Activated CD4-positive, alpha-beta T cell treated with anti-CD3 and anti-CD28 coated beads, Interleukin-2, amount 50 U/mL, for 4 hours (primary cell): ENCODE measurements around the gene TPP2.

Experiments
- DNase-seq, 2 experiments: peaks; one replicate each; pipeline ENCODE4 v3.0.0-alpha.2; 2020

Gene TPP2

DNA sequence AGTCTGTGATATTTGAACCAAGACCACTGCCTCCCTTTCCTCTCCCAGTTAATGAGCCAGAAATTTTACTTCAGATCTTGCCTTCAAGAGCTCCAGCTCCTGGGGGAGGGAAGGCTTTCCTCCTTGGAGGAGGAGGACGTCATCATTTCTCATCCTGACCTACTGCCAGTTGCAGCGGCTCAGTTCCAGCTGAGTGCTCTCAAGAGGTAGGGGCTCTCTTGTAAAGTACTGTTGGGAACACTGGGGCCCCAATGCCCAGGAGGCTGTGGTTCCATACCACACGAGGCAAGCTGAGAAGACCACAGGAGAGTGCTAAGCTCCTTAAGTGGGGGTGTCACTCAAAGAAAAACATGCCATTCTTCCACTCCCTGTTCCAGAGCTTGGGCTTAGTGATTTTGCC lies 61.9 kb downstream of the TPP2 start:
- no peak for DNase-seq

DNA sequence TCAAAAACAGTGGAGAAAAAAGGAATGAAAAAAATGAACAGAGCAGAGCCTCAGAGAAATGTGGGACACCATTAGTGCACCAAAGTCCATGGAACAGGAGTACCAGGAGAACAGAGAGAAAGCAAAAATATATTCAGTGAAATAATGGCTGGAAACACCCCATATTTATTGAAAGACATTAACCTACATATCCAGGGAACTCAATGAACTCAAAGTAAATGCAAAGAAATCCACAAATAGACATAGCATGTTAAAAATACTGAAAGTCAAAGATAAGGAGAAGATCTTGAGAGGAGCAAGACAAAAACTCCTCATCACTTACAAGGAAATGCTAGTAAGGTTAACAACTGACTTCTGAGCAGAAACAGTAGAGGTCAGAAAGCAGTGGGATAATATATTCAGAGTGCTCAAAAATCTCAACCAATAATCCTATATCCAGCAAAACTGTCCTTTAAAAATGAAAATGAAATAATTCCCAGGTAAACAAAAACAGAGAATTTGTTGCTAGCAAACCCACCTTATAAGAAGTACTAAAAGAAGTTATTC lies 62.5 kb downstream of the TPP2 start:
- DNase-seq = no peak

DNA sequence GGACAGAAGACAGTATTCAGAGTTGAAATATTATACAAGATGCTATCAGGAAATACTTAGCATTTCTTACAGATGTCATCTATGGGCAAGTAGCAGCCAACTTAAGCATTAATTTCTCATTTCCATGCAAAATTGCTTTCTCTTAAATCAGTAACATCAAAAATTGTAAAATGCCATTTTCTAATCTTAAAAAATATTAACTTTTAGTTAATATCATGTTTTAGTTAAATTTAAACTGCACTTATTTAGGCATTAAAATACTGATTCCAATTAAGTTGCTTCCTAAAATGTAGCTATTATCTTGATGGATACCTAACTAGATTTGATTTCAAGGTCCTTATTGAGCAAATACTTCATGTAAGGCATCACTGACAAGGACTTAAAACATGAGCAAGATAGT lies 70.2 kb downstream of the TPP2 start:
- no peak for DNase-seq

DNA sequence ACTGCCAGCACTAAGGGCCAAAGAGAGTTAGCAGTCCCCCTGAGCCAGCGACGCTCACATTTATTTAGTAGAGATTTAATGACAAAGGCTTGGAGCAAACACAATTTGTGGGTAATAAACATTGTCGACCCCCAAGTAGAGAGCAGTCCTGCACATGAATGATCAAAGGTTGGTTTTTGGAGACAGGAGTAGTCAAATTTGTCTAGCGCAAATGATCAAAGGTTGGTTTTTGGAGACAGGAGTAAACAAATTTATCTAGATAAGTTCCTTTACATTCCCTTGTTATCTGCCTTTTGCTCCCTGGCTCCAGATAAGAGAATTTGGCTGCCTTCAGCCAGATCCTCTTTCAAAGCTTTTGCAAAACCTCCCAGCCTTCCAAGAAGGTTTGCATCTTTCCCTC lies 71.1 kb downstream of the TPP2 start:
- no peak for DNase-seq

DNA sequence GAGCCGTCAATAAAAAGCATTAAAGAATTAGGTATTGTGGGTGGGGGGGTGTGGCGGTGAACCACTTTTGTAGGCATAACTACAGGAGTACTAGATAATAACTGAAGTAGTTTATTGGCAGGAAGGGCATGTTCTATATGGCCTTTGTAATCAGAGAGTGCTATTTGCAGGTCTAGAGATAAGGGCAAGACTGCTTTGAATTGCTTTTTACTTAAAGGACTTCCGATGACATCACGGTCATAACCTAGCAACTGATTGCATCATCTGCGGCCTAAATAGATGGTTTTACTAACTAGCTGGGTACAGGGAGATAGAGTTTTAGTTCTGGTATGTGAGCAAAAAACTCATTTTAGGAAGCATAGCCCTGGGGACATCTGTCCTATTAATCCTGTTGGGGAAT lies 73.3 kb downstream of the TPP2 start:
- DNase-seq = no peak

DNA sequence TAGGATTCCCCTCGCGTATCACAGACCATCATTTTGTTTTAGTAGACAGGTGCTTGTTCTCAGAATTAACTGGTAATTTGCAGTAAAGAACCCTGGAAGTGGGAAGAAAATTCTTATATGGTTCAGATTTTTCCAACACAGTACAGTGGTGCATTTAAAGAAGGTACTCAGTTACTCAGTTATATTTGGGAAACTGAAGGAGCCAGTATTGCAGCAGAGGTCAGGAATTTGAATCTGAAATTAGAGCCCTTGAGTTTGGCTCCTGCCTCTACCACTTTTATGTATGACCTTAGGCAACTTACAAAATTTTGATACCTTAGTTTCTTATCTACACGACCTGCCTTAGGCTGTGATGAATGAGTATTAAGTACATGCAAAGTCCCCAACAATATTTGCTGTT lies 78.3 kb downstream of the TPP2 start:
- DNase-seq = no peak

DNA sequence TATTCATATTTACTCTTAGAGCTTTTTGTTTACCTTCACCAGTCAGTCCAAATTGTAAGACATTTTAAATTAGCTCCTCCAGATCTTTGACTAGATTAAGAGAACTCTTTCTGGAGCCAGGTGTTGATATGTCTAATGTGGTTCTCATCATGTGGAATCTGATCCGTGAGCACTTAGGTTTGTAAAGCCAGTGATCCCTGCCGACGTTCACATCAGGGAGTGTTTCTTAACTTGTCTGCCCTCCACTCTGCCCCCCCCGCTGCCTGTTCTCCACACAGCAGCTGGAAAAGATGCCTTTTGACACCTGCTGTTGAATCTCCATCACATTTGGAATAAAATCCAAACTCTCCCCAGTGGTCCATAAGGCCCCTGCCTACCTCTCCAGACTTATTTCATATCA lies 80.3 kb downstream of the TPP2 start:
- DNase-seq = no peak

DNA sequence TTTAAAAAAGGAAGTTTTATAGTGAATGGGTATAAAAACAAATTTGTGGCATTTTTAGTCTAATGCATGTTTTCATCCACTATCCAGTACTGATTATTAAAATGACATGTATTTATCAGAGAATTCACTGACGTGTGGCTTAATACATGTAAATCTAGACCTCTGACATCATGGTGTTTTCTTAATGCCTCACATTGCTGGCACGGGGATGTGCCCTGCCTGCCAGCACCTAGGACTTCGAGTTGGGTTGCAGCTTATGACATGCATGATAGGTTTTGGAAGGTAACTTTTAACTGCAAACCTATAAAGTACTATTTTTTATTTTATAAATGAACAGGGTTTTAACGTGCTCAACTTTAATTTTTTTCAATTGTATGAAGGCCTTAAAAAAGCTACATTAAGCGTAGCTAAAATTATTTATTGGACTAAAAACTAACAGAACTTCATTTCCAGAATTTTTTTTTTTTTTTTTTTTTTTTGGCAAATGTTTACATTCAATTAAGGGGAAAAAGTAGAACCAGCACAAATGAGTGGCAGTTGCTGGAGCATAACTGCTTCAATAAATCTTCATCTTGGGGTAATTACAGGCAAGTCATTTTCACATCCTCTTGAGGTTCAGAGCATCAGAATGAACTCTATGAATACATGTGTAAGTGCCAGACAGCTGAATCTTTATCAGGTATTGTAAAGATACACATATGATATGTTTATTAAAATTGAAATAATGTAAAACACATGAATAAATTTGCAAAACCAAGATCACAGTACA lies 81.7 kb downstream of the TPP2 start:
- no peak for DNase-seq

DNA sequence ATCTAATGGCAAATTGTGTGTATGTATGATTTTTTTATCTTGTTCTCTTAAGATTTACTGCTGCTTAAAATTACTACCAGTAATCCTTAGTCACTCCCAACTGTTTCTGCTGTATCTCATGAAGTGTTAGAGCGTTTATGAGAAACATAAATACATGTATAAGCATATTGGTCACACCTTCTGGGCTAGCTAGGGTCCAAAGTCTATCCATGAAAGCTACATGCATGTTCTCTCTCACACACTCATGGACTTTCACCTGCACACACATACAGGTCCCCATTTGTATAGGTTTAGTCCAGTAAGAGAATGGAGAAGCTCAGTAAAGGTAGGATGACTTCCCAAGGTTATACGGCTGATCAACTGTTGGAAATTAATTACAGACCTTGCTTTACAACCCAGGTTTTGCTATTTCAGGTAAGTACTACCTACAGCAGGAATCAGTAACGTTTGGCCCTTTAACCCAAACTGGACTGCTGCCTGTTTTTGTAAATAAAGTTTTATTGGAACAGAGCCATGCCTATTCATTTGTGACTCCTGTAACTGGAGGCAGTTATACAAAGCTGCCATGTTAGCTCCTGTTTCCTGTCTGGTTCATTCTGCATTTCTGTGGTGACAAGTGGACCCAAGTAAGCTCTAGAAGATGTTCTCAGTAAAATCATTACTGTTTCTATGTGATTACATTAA lies 82.8 kb downstream of the TPP2 start:
- no peak for DNase-seq

DNA sequence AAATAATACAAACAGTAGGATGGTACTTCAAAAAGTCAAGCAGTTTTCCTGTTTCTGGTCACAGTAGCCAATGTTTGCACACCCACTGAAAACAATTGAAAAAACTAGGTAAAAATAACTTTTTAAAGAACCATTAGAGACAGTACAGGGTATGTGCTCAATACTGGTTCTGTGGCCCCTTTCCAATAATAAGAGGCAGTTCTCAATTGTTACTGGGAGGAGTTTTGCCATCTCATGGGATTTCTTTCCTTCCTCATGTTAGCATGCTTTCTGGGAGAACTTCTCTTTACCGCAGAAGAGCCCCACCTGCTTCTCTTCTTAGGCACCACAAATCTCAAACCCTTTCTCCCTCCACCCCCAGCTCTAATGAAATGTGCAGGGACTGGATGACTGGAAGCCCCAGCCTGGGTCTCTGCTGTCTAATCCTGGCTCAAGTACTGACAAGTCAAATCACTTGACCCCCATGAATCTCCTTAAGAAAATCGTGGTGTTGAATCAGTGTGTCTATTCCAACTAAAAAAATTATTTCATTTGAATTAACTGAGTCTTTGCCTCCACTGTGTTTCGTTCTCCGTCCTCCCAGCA lies 83.4 kb downstream of the TPP2 start:
- DNase-seq = no peak

DNA sequence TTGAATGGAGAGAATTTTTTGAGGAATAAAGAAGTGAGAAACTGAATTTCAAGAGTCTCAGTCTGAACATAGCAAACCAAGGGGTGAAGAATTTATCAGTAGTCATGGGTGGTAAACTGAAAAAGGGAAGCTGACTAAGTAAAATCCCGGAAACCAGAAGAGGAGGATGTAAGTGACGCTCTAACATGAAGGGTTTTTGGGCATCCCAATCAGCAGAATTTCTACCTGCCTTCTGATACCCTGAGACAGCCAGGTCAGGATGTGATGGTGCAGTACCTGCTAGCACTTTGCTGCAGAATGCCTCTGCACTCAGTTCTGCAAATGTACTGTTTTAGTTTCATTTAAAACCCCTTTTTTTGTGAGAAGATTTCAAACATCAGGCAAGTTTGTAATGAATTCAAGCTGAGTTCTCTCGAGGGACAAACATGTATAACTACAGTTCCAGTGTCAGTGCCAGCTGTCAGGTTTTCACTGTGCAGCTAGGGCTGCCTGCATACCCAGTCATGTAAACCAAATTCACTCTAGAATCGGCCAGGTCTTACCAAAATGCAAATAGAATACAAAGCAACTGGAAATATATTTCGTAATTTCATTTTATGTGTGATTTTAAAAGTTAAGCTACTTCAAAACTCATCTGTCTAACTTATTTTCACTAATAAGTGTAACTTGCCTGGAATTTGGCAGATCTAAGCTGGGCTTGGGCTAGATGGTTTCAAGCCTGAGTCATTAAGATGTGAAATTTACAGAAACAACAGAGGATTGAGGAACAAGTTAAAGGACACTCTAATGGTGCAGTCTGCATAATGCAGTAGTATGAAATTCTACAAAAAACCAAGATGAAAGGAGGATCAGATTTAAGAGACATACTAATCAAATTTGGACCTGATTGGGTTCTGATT lies 84.3 kb downstream of the TPP2 start:
- DNase-seq = no peak

DNA sequence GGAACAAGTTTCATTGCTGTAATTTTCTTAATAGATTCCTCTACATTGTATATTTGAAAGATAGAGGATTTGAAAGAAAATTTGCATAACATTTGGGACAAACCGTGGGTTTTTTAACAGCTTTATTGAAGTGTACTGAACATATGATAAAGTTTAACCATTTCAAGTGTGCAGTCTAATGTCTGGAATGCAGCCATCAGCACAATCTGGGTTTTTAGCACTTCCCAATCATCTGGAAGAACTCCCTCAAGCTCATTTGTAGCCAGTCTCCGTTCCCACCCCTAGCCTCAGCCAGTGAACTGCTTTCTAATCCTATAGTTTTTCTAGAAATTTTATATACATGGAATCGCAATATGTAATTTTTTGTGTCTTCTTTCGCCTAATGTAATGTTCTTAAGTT lies 85.4 kb downstream of the TPP2 start:
- DNase-seq = no peak

DNA sequence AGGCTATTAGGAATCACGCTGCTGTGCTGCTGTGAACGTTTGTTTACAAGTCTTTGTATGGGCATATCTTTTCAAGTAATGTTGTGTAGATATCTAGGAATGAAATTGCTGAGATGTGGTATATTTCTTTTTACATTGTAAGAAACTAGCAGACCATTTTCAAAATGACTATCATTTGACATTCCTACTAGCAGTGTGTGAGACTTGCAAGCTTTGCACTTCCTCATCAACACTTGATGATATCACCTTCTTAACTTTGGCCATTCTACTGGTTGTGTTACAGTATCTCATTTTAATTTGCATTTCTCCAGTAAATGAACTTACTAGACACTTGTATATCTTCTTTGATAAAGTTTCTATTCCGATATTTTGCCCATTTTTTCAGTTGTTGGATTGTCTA lies 85.9 kb downstream of the TPP2 start:
- DNase-seq = no peak

DNA sequence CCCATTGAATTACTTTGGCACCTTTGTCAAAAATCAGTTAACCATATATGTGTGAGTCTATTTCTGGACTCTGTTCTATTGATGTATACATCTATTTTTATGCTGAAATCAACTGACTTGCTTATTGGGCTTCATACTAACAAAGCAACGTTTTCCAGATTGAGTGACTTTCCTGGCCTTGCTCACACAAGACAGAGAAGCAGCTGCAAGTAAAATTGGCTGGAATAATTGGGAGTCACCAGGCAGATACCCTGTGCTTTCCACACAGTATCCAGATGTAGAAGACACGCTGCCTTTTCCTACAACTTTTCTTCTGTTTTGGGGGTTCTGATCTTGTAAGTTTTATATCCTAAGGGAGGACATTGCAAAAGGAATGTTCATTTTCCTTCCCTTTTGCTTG lies 86.9 kb downstream of the TPP2 start:
- DNase-seq = no peak

DNA sequence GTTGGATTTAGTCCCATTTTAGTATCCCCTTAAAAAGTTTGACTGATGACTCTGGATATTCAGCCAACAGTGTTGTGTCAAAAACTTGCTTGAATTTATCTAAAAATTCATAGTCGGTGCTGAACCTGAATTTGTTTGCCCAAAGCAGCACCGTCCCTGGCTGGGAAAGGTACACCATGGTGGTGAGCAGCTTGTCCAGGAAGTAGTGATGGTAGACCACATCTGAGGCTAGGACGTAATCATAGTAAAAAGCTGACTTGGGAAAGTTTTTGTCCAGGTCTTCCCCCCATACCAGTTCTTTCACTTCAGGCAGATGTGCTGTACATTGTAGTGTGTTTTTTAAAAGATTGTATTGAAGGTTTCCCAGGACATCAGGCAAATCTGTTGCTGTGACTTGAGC lies 89.2 kb downstream of the TPP2 start:
- DNase-seq = no peak

DNA sequence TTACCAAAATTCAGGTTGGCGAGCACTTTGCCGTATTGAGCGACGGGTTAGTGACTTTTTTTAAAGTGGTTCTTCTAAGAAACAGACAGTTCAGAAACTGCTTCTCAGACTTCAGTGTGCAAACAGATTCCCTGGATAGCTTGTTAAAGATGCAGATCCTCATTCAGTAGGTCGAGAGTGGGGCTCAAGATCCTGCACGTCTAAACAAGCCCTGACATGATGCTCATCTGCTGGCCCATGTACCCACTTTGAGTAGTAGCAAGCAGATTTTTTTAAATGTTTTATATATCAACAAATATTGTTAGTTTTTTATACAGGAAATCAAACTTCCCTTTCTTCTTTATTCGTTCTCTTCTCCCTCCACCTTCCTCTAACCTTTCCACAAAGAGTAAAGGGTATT lies 90.7 kb downstream of the TPP2 start:
- DNase-seq = no peak

DNA sequence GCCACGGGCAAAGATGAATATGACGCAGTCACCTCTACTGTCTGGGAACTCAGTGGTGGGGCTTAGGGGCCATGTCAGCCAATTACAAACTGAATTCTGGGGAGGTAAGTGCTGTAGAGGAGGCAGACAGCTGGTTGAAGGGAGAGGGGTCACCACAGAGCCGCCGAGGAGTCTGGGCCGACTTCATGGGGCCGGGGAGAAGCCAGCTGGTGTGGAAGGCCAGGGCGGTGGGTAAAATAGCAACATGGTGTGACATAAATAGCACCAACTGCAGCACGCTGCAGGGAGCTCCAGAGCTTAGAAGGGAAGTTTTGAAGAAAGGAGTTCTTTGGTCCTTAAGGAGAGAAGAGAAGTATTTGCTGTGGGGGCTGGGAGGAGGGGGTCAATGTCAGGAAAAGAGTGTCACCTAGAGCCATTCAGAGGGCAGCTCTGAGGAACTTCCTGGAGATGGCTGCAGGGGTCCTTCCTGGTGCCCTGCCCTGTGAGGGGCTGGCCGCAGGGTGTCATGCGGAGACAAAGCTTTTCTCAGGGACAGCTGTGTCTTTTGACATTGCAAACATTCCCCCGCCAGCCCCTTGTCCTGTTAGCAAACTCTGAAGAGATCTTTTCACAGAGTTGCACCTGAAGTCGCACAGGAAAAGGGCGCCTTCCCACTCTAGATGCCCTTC lies 91.7 kb downstream of the TPP2 start:
- DNase-seq = no peak

DNA sequence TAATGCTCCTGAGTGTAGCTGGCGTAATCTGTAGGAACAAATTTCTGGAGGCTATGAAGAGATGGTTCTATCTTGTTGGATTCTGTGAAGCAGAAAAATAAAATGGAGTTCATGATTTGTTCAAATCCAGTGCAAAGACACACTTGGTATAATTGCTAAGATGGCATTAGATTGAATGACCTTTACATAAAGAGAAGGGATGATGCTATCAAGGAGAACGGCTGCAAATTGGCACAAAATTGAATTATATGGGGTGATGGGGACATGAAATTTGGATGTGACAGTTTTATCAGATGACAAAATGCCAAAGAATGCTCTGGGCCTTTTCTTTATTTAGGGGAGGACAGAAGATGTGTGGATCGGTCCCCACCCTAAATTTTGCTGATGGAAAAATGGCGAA lies 94.1 kb downstream of the TPP2 start:
- no peak for DNase-seq

DNA sequence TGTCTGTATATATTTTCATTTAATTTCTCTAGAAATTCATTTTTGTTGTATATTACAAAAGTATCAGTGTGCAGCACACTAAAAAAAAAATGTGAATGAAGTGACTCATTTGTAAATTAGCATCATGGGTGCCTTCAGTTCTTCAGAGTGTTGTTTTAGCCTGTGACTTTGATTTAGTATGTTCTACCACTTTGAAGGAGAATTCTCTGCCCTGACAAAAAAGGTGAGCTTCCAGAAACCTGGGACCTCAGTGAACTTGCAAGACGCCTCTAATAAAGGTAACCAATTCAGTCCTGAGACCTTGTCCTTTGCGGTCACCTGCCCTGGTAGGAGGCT lies 95.7 kb downstream of the TPP2 start:
- no peak for DNase-seq

DNA sequence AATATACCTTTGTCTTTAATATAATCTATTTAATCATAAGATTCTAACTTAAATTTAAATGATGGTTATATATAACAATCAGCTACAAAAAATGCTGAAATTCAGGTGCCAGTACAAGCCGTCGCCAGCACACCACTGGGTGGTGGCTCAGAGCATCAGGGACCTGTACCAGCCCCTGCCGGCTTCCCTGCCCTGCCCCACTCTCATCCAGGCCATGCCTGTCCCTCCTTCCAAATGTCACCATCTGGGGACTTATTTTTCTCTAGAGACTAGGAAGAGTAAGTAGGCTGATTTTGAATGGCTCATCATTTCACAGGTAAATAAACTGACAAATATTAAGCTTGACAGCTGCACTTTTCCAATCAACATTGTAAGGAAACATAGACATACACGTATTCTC lies 96.5 kb downstream of the TPP2 start:
- DNase-seq = no peak

DNA sequence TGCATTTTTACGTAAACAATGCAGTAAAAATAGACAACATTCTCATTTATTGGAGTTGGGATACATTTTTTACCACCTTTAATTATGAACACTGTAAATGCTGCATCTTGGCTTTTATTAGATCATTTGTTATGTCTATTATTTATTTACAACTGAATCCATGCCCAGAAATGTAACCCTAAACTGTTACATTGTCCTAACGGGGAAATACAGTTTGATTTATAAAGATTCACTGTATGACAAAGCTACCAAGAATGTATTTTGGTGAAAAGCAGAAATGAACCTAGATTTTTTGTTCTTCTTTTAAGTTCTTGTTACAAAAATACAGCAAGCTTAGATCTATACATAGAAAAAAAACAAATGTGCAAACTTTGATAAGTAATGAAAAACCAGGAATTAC lies 97.0 kb downstream of the TPP2 start:
- no peak for DNase-seq

DNA sequence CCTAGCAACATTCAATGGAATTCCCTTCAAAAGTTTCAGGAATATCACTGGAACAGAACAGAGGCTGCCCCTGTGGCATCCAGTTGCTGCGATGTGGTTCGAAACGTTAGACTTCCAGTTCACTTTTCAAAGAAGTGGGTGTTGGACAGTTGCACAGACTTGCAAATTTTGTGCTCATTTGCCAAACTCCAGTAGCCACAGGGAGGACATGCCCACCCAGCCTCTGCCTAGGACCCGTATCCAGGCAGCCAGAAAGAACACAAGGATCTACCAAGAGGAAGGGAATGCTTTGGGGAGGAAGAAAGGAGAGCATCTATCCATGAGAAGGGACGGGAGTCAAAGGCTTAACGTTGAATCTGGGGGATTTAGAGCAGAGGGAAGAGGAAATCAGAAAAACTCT lies 98.2 kb downstream of the TPP2 start, which contains the start of gene METTL21C:
METTL21C (minus strand) TSS at position 108 of the 400 bp plus-strand sequence. CDS start 546 bp downstream, outside the sequence.
- no peak for DNase-seq

DNA sequence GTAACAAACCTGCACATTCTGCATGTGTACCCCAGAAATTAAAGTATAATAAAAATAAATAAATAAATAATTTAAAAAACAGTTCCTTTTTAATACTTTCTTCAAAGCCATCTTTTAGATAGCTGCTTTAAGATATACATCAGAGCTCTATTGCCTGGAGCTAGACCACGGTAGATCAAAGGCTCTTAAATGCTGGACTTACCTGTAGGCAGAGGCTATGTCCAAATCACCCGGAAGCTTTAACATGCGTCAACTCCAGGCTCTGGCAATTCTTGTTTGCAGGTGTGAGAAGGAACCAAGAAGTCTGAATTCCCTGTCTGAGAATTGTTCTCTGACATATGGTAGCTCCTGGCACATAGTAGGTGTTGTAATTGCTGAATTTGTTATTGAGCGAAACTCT lies 99.7 kb downstream of the TPP2 start:
- no peak for DNase-seq
